Stimulated activated CD8-positive, alpha-beta memory T cell treated with anti-CD3 and anti-CD28 coated beads, Interleukin-2, amount 100 ng/mL, for 1 hour (primary cell): Measurements from ENCODE around the gene VTCN1.

Experiments
- DNase-seq, 2 donors: peaks; one replicate each; pipeline ENCODE4 v3.0.0-alpha.2; 2020; ENCODE audit warnings: low read depth in 2 of 2

Gene VTCN1

DNA sequence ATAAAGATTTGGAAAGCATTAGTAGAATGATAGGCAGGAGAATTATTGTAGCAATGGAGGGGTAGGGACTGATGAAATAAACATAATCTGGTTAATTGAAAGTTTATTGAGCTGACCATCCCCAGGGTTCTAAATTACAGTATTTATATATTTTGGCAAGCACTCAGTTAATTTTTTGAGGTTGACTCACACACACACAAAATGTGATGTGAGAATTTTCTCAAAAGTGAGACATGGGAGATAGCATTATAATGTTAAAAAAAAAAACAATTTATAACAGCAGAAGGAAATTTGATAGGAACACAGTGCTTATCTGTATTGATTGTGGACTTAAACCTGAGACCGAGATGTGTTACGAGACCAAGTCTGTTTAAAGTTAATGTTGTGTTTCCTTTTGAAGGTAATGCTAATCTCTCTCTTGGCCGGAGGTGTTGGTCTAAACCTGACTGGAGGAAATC is 113.7 kb downstream of the VTCN1 start:
- DNase-seq, result no peak

DNA sequence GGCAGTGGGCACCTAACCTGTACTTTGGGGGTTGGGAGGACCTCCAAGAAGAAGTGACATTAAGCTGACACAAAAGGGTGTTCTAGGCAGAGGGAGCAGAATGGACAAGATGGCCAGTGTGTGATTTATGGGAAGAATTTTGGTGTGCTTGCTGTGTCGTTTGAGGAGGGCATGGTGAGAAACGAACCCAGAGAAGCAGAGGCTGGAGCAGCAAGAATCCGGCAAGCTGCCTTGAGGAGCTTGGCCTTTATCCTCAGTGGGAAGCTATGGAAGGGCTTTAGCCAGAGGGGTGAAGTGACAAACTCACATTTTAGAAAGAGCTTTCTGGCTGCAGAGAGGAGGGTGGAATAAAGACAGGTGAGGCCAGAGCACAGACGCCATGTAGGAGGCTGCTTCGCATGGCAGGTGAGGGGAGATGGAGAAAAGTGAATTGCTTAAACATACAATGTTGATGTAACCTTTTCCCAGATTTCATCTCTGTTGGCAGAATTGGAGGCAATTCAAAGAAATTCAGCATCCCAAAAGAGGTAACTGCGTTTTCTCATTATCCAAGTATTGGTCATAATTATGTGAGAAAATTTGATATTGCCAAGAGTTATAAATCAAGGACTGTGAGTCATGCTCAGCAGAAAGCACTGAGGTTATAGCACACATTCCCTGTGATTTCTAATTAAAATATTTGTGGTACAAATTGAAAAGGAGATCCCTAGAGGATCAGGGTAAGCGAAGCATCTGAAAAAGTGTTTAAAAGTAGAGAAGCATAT is 115.7 kb downstream of the VTCN1 start:
- DNase-seq, result no peak

DNA sequence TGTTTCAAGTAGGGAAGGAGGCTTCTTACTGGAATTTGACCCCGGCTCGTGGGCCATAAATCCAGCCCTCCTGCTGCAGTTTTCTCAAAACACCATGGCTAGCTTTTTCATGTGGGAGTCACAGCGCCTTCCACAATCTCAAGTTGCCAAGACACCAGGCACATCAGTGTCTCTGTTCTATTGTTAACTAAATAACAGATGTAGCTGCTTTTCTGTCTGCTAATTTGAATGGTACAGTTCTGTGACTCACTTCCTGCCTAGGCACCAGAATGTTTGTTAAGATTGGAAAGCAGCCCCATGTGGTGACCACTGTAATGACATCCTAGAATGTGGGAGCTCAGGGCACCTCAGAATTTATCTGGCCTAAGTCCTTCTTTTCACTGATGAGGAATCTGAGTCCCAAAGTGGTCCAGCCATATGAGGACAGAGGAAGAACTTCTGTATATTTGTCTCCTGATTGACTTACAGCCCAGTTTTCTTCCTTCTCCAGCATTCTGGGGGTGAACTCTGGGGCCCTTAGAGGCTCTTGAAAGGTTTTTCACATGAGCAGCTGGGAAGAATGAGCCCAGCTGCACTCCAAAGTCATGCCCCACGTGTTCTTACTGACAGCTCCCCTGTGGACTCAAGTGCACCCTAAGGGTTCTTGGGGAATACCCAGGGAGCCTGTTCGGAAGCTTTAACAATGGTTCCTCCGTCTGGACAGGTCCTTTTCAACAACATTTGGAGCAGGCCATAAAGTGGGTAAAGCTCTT is 116.7 kb downstream of the VTCN1 start:
- no peak for DNase-seq
